GM12878 (cell line): ENCODE data around the gene RTEL1. TPM values are rescaled to one million over a fixed set of nuclear protein-coding genes. Genes with fewer than 3 reads are reported as not detected.

ENCODE experiments used
- ATAC-seq: fragments of 200-7000 bp; cut with Tn5 transposase; 3 replicates; pipeline ENCODE4 v1.9.1; 2020; ENCODE audit warnings: mild to moderate bottlenecking, moderate library complexity
- BruUV-seq: library from RNA; stranded (reverse); fragments of 400-500 nt; replicated peaks from 2 replicates; lab custom pipeline; 2021; lab: Mats Ljungman, UMichigan
- CTCF ChIA-PET: fragments of 300-600 bp; sonication (Branson Sonifier 250); formaldehyde crosslinking; extraction: SDS; loops from one replicate; lab custom pipeline; 2021; ENCODE audit warnings: inconsistent platforms; lab: Yijun Ruan, JAX
- POLR2A ChIA-PET: fragments of 350-600 bp; formaldehyde crosslinking; extraction: SDS; loops from one replicate; lab custom pipeline; 2021; ENCODE audit warnings: inconsistent platforms; lab: Charles Lee
- RAD21 ChIA-PET: fragments of 300-600 bp; sonication (Branson Sonifier 250); formaldehyde crosslinking; loops from one replicate; lab custom pipeline; 2023; ENCODE audit warnings: antibody characterized with exemption; ENCODE audit not compliant: unreplicated experiment; lab: Charles Lee
- SMC1A ChIA-PET: fragments of 300-600 bp; sonication (Branson Sonifier 250); formaldehyde crosslinking; loops from one replicate; lab custom pipeline; 2023; ENCODE audit not compliant: unreplicated experiment, uncharacterized antibody; lab: Charles Lee
- DNase-seq: peaks from one replicate; pipeline ENCODE4 v3.0.0-alpha.2; 2011; ENCODE audit warnings: low read depth, low spot score
- FAIRE-seq: peaks from 3 replicates; lab custom pipeline; 2011; peaks lifted over from hg19 to GRCh38; lab: Jason Lieb, UNC
- H2AFZ ChIP-seq: 2 replicates; pipeline ENCODE4 v1.6.0; 2011; ENCODE audit warnings: low read depth, low read length, control low read depth; ENCODE audit not compliant: control insufficient read depth
- H3K27ac ChIP-seq: 2 replicates; pipeline ENCODE4 v1.5.1; 2011; ENCODE audit warnings: control low read depth; ENCODE audit not compliant: control insufficient read depth, insufficient read depth
- H3K27me3 ChIP-seq, 2 experiments: replicated peaks in 1 of 2; 2 replicates each; pipeline versions ENCODE4 v1.6.0 to v1.6.1; 2011; ENCODE audit warnings: low read length in 1 of 2; ENCODE audit not compliant: control insufficient read depth in 2 of 2, insufficient read depth in 2 of 2
- H3K36me3 ChIP-seq, 2 experiments: 2 replicates each; pipeline ENCODE4 v1.5.1; 2011; ENCODE audit warnings: low read length in 1 of 2; ENCODE audit not compliant: control insufficient read depth in 2 of 2, insufficient read depth in 2 of 2
- H3K4me1 ChIP-seq: 2 replicates; pipeline ENCODE4 v1.6.1; 2011; ENCODE audit warnings: mild to moderate bottlenecking, low read length, moderate library complexity, mixed read lengths; ENCODE audit not compliant: control insufficient read depth, insufficient read depth
- H3K4me2 ChIP-seq: 2 replicates; pipeline ENCODE4 v1.6.0; 2011; ENCODE audit warnings: control low read depth; ENCODE audit not compliant: control insufficient read depth, insufficient read depth
- H3K4me3 ChIP-seq: fragments of 200-600 bp; sonication (generic); 2 replicates; pipeline ENCODE4 v1.5.1; 2016
- H3K79me2 ChIP-seq: 2 replicates; pipeline ENCODE4 v1.6.0; 2011; ENCODE audit warnings: low read length; ENCODE audit not compliant: control insufficient read depth, insufficient read depth
- H3K9ac ChIP-seq: 2 replicates; pipeline ENCODE4 v1.8.0; 2011; ENCODE audit warnings: low read length, control low read depth, mixed read lengths; ENCODE audit not compliant: control insufficient read depth, insufficient read depth
- H3K9me3 ChIP-seq: replicated peaks from 3 replicates; pipeline ENCODE4 v1.5.1; 2011; ENCODE audit warnings: mild to moderate bottlenecking, low read length; ENCODE audit not compliant: control insufficient read depth, insufficient read depth
- H4K20me1 ChIP-seq: 2 replicates; pipeline ENCODE4 v1.6.0; 2011; ENCODE audit not compliant: control insufficient read depth, insufficient read depth
- BCLAF1 ChIP-seq: fragments of 450-650 bp; IDR thresholded peaks from 2 replicates; pipeline ENCODE4 v1.6.1; 2017; ENCODE audit warnings: antibody characterized with exemption, mild to moderate bottlenecking, moderate library complexity
- RB1 ChIP-seq: fragments of 450-650 bp; formaldehyde crosslinking; IDR thresholded peaks from 2 replicates; pipeline ENCODE4 v1.6.1; 2017; ENCODE audit warnings: mild to moderate bottlenecking, borderline replicate concordance
- ZNF592 ChIP-seq: fragments of 450-650 bp; IDR thresholded peaks from 2 replicates; pipeline ENCODE4 v1.6.1; 2017; ENCODE audit warnings: mild to moderate bottlenecking, moderate library complexity
- WGBS: methylation state at CpG from one replicate; pipeline ENCODE4 v1.1.6; 2016; ENCODE audit warnings: low lambda C conversion rate; ENCODE audit not compliant: insufficient replicate concordance, insufficient coverage; ENCODE audit errors: missing lambda C conversion rate; 5-methylcytosine and 5-hydroxymethylcytosine counted together
- in situ Hi-C: fragments of 300-500 bp; cut with MboI; formaldehyde crosslinking; loops from 9 replicates; pipeline ENCODE4 v1.14.3; 2018; ENCODE audit warnings: mixed read lengths
- intact Hi-C: fragments of 100-400 bp; cut with micrococcal nuclease; formaldehyde crosslinking; loops from one replicate; pipeline ENCODE4 v1.14.2; 2022; ENCODE audit not compliant: unreplicated experiment
- polyA plus RNA-seq, 11 experiments: library from polyadenylated mRNA; depleted of rRNA in 4 of 11; unstranded in 6 of 11; stranded (reverse) in 5 of 11; fragments of >200 nt; fragmentation: Nextera tagmentation in 4 of 11; fragmentation: Illumina TruSeq in 1 of 11; extraction: Ambion mirVana in 4 of 11; extraction: Trizol in 1 of 11; gene quantifications; 1 replicate in 1 of 11; 2 replicates in 10 of 11; pipeline versions ENCODE4 v1.2.1 to v1.2.3, GENCODE V29; 2011 to 2016; ENCODE audit warnings: inconsistent platforms in 2 of 11, missing spikeins in 2 of 11, low read depth in 1 of 11
- total RNA-seq, 4 experiments: library from RNA; depleted of rRNA in 3 of 4; stranded (reverse); fragments of >200 nt in 3 of 4; fragmentation: Illumina TruSeq in 1 of 4; extraction: Trizol in 1 of 4; gene quantifications; 2 replicates each; pipeline versions ENCODE4 v1.2.1 to v1.2.3, GENCODE V29; 2013 to 2021

The RTEL1 gene
- total and polyA plus RNA-seq, 10 of the 15 experiments (the other 5 are each of a cell fraction or from before 2014, with no cell fraction given): 0.40 to 37.2 (median 15.6) TPM; not detected in 1

- H3K4me1 ChIP-seq: peaks cover 8% of the 10 kb centered on the region
- TF ChIP-seq ZNF592: no peak
- TF ChIP-seq RB1: no peak
- TF ChIP-seq BCLAF1: no peak
- no TSS peak for BruUV-seq
- peak overlapping the region; percentile 46 for H3K4me2 ChIP-seq
- 8% methylated on average over 25 of the region's 25 CpGs for WGBS
- peak overlapping the region; percentile 84 for H3K27ac ChIP-seq
- intact Hi-C loops: no loop called here
- CTCF ChIA-PET: interaction anchor here (0.7 to 2.2 kb wide), 9 partner anchors 11 to 380 kb away, joined by 3 to 10 read pairs (median 4); partner anchors contain the start of genes ARFRP1, PTK6, TPD52L2 and ZGPAT
- no peak for FAIRE-seq
- peak; percentile 51 for ATAC-seq
- DNase-seq: no peak
- H2AFZ ChIP-seq: peak overlapping the region; percentile 98
- H3K9me3 ChIP-seq: no peaks in the 10 kb centered on the region
- RAD21 ChIA-PET: interaction anchor here (0.8 to 1.5 kb wide), 8 partner anchors 10 to 206 kb away, joined by 3 to 24 read pairs (median 4); partner anchors contain the start of genes ARFRP1, LIME1, PTK6 and TPD52L2
- H3K79me2 ChIP-seq: peaks cover 10% of the 10 kb centered on the region
- peaks cover 0 to 7% of the 10 kb centered on the region in 2 experiments; a peak in 1 of 4 replicates for H3K27me3 ChIP-seq
- peak overlapping the region; percentile 93 for H3K4me3 ChIP-seq
- POLR2A ChIA-PET: interaction anchor here (0.8 to 1.5 kb wide), 6 partner anchors 7 to 297 kb away, joined by 3 to 13 read pairs (median 4); partner anchors contain the start of genes GMEB2, HELZ2, PTK6 and UCKL1
- H4K20me1 ChIP-seq: no peaks in the 10 kb centered on the region
- in situ Hi-C loops: no loop called here
- H3K36me3 ChIP-seq: peaks cover 0 to 6% of the 10 kb centered on the region in 2 experiments; a peak in 2 of 4 replicates
- H3K9ac ChIP-seq: peak overlapping the region; percentile 78
- SMC1A ChIA-PET: interaction anchor here (1.0 to 1.8 kb wide), 3 partner anchors 17 to 207 kb away, joined by 3 to 13 read pairs (median 7); partner anchors contain the start of genes PTK6 and TPD52L2
Observed at GRCh38 chr20:63658749-63659187, 656 bp downstream of the RTEL1 start.
